B cell (primary cell): ENCODE measurements around the gene HNF1B.

Source experiments
- CTCF ChIP-seq: fragments of 200-600 bp; IDR thresholded peaks from one replicate; pipeline ENCODE4 v1.8.0; 2022; ENCODE audit warnings: antibody characterized with exemption, mild to moderate bottlenecking
- EZH2 ChIP-seq: IDR thresholded peaks from 2 replicates; pipeline ENCODE4 v1.6.1; 2012; ENCODE audit warnings: borderline replicate concordance, low read depth, mild to moderate bottlenecking, moderate library complexity, low read length; ENCODE audit not compliant: insufficient read depth, poor library complexity, severe bottlenecking

GRCh38 chr17:37744961-37745800 is at the start of gene HNF1B:
- no peak for TF ChIP-seq CTCF
- TF ChIP-seq EZH2 = no peak
